Large intestine (tissue), 3 donors: ENCODE measurements around the gene ZMYND11. TPM values are rescaled to one million over a fixed set of nuclear protein-coding genes. Genes with fewer than 3 reads are reported as not detected.
"Not testable (repeated sequence)": the region's sequence is repeated elsewhere in the genome, so short reads cannot be mapped to it uniquely, and the experiment has no call there.

Source experiments
- DNase-seq, 2 donors: peaks; one replicate each; pipeline versions ENCODE4 v3.0.0 to v3.0.0-alpha.2; 2013
- H3K27ac ChIP-seq: one replicate; pipeline ENCODE4 v1.5.1; 2013; ENCODE audit warnings: low read length
- H3K27me3 ChIP-seq: 2 replicates; pipeline ENCODE4 v1.6.1; 2013; ENCODE audit warnings: low read length; ENCODE audit not compliant: control insufficient read depth, insufficient read depth
- H3K36me3 ChIP-seq: 2 replicates; pipeline ENCODE4 v1.6.1; 2013; ENCODE audit warnings: low read length; ENCODE audit not compliant: control insufficient read depth, insufficient read depth
- H3K4me1 ChIP-seq: one replicate; pipeline ENCODE4 v1.6.1; 2013; ENCODE audit warnings: low read length; ENCODE audit not compliant: control insufficient read depth, insufficient read depth
- H3K4me3 ChIP-seq: one replicate; pipeline ENCODE4 v1.5.1; 2013; ENCODE audit warnings: low read length
- H3K9me3 ChIP-seq: one replicate; pipeline ENCODE4 v1.6.1; 2013; ENCODE audit warnings: mild to moderate bottlenecking, low read depth, low read length, moderate library complexity; ENCODE audit not compliant: control insufficient read depth
- WGBS: methylation state at CpG from one replicate; pipeline ENCODE4 v1.1.5; 2013; ENCODE audit warnings: low lambda C conversion rate; ENCODE audit not compliant: insufficient coverage; 5-methylcytosine and 5-hydroxymethylcytosine counted together
- polyA plus RNA-seq: library from polyadenylated mRNA; unstranded; fragments of 120-200 nt; gene quantifications from one replicate; pipeline ENCODE4 v1.2.1, GENCODE V29; 2013

The ZMYND11 gene
- polyA plus RNA-seq, 1 donor: 69.8 TPM

DNA sequence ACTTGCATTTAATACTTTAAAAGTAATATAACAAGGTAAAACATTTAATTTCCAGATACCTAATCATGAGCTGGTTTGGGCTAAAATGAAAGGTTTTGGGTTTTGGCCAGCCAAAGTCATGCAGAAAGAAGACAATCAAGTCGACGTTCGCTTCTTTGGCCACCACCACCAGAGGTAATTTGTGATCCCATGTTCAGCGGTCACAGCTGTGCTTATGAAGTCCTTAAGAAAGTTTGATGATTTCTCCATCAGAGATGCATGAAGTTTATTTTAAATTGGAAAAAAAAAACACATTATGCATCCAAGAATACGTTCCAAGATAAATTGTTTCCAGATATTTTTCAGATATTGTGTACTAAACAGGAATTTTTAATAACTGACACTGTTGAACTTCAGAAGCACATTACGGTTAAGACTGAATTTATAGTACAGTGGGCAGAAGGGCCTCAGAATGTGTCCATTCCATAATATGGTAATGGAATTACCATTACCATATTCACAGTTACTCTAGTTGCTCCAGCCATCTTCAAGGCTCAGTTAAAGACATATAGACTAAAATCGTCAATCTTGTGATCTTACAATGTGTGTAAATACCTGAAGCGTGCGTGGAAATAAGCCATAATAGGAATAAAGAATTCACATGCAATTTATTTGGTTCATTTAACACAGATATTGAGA is 106.8 kb downstream of the ZMYND11 start:
- Histone ChIP-seq H3K9me3 (no peaks in the 10 kb centered on the region), H3K36me3 (peaks cover 49% of the 10 kb centered on the region), H3K27me3 (no peaks in the 10 kb centered on the region), H3K4me3 (no peak overlapping the region), H3K27ac (no peak overlapping the region), H3K4me1 (no peaks in the 10 kb centered on the region)
- no peak for DNase-seq
- 76% methylated on average over 4 of the region's 9 CpGs for WGBS

- H3K36me3 ChIP-seq: peaks cover 54% of the 10 kb centered on the region
- no peak overlapping the region for H3K4me3 ChIP-seq
- DNase-seq: no peak
- 93% methylated on average over 3 of the region's 7 CpGs for WGBS
- no peaks in the 10 kb centered on the region for H3K4me1 ChIP-seq
- H3K27me3 ChIP-seq: no peaks in the 10 kb centered on the region
- H3K27ac ChIP-seq: no peak overlapping the region
- no peaks in the 10 kb centered on the region for H3K9me3 ChIP-seq
Observed at GRCh38 chr10:244227-244626, 109.0 kb downstream of the ZMYND11 start.

DNA sequence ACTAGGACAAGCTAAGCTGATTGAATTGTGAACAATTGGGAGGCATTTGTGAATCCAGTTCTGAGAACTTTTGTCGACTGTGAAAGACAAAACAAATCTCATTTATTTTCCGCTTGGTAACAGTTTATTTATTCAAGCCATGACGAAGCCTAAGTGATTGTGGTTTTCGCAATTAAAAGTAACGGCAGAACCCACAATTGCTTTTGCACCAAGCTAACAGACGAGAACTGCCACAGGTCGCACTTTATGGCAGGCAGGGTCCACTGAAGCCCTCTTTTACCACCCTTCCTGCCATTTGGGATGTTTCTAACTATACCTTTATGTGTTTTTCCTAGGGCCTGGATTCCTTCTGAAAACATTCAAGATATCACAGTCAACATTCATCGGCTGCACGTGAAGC is 111.2 kb downstream of the ZMYND11 start:
- Histone ChIP-seq H3K9me3 (no peaks in the 10 kb centered on the region), H3K36me3 (peaks cover 61% of the 10 kb centered on the region), H3K27me3 (no peaks in the 10 kb centered on the region), H3K4me1 (no peaks in the 10 kb centered on the region), H3K4me3 (no peak overlapping the region), H3K27ac (no peak overlapping the region)
- no peak for DNase-seq
- WGBS: no CpG with 5 or more reads among the region's 9 CpGs

GRCh38 chr10:247480-247879 is 112.2 kb downstream of the ZMYND11 start:
- Histone ChIP-seq H3K36me3 (peaks cover 66% of the 10 kb centered on the region), H3K4me3 (no peak overlapping the region), H3K9me3 (no peaks in the 10 kb centered on the region), H3K4me1 (no peaks in the 10 kb centered on the region), H3K27me3 (no peaks in the 10 kb centered on the region), H3K27ac (no peak overlapping the region)
- 89% methylated on average over 1 of the region's 4 CpGs for WGBS
- DNase-seq: no peak

DNA sequence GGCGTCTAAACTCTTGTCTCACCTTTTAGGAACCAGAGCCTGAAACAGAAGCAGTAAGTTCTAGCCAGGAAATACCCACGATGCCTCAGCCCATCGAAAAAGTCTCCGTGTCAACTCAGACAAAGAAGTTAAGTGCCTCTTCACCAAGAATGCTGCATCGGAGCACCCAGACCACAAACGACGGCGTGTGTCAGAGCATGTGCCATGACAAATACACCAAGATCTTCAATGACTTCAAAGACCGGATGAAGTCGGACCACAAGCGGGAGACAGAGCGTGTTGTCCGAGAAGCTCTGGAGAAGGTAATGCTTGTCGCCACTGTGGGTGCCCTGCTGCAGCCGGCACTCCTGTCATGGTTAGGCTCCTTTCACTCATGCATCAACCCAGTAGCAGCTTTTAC is 113.1 kb downstream of the ZMYND11 start:
- no peaks in the 10 kb centered on the region for H3K27me3 ChIP-seq
- DNase-seq: no peak
- H3K36me3 ChIP-seq: peaks cover 63% of the 10 kb centered on the region
- no peaks in the 10 kb centered on the region for H3K4me1 ChIP-seq
- no peak overlapping the region for H3K4me3 ChIP-seq
- H3K27ac ChIP-seq: no peak overlapping the region
- no CpG with 5 or more reads among the region's 15 CpGs for WGBS
- H3K9me3 ChIP-seq: no peaks in the 10 kb centered on the region

DNA sequence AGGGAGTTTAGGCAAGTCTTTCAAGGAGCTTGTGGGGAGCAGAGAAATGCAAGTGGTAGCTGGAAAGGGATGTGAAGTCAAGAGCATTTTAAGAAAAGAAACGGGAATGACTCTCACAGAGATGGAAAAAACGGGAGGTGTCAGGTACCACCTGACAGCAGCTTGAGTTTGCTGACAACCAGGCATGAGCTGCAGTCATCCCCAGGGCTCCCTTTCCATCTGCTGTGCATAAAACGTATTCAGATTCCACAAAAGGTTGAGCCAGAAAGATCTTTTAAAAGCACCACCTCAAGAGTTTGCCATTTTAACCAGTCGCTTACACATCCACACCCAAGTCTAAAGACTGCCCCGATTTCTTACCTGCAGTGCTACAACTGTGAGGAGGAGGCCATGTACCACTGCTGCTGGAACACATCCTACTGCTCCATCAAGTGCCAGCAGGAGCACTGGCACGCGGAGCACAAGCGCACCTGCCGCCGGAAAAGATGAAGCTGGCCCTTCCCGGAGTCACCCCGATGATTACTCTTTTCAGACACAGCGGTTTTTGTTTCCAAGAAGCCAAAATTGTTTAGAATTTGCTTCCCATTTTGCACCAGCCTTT is 116.8 kb downstream of the ZMYND11 start:
- DNase-seq: no peak
- Histone ChIP-seq H3K4me3 (no peak overlapping the region), H3K4me1 (no peaks in the 10 kb centered on the region), H3K9me3 (no peaks in the 10 kb centered on the region), H3K36me3 (peaks cover 58% of the 10 kb centered on the region), H3K27me3 (no peaks in the 10 kb centered on the region), H3K27ac (no peak overlapping the region)
- WGBS: no CpG with 5 or more reads among the region's 13 CpGs

- no peak overlapping the region for H3K4me3 ChIP-seq
- no peaks in the 10 kb centered on the region for H3K27me3 ChIP-seq
- no peaks in the 10 kb centered on the region for H3K9me3 ChIP-seq
- no peak for DNase-seq
- 100% methylated on average over 3 of the region's 15 CpGs for WGBS
- no peak overlapping the region for H3K27ac ChIP-seq
- H3K36me3 ChIP-seq: peaks cover 8% of the 10 kb centered on the region
- no peaks in the 10 kb centered on the region for H3K4me1 ChIP-seq
Observed at GRCh38 chr10:260819-261429, 125.7 kb downstream of the ZMYND11 start.

- WGBS: no CpG with 5 or more reads among the region's 11 CpGs
- H3K27me3 ChIP-seq, DNase-seq, H3K9me3 ChIP-seq, H3K4me3 ChIP-seq, H3K27ac ChIP-seq, H3K4me1 ChIP-seq, H3K36me3 ChIP-seq: not testable (repeated sequence)
Observed at GRCh38 chr10:264160-265073, 129.2 kb downstream of the ZMYND11 start.

GRCh38 chr10:265074-265440 is 129.8 kb downstream of the ZMYND11 start:
- H3K9me3 ChIP-seq, H3K36me3 ChIP-seq, H3K27ac ChIP-seq, DNase-seq, H3K4me3 ChIP-seq, H3K27me3 ChIP-seq, H3K4me1 ChIP-seq: not testable (repeated sequence)
- WGBS: no CpG with 5 or more reads among the region's 6 CpGs

- WGBS: no CpG with 5 or more reads among the region's 5 CpGs
- H3K27me3 ChIP-seq, H3K4me3 ChIP-seq, H3K36me3 ChIP-seq, DNase-seq, H3K9me3 ChIP-seq, H3K27ac ChIP-seq, H3K4me1 ChIP-seq: not testable (repeated sequence)
Observed at GRCh38 chr10:265816-266588, 130.7 kb downstream of the ZMYND11 start.
